Measurements from ENCODE around the gene TTL. TPM values are rescaled to one million over a fixed set of nuclear protein-coding genes. Genes with fewer than 3 reads are reported as not detected.

Gene TTL
- total and polyA plus RNA-seq, 2 of the 13 experiments (the other 11 are each of a cell fraction or from before 2014, with no cell fraction given): 19.0 to 59.8 TPM

DNA sequence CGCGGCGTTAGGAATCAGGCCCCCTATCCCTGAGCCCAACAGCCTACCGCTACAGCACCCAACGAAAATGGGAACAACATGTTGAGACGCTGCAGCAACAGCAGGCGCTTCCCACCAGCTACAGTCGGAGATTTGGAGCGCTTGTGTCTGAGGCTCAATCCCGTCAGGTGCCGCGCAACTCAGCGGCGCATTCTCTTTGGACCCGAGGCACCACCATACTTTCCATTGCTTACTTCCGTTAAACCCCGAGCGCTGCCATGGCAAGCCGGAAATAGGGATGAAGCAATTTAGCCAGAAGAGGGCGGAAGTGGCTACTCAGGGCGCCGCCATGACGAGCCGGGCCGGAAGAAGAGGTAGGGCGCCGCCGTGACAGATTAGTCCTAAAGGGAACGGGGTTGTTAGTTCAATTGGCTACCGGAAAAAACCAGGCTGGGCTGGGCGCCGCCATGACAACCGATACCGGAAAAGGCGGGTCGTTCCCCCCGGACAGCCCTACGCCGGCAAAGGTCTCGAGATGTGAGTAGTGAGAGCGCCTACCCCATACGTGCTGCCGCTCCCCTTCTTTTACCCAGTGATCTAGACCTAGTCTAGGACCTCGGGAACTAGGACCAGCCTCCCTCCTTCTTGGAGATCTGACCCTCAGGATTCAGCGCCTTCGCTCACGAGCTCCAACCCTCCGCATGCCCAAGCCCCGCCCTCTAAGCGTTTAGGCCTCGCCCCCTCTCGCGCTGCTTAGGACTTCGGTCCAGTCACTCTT is 102.4 kb downstream of the TTL start, which contains the start of gene CHCHD5 (continued):
- TF ChIP-seq, protein P1, sequence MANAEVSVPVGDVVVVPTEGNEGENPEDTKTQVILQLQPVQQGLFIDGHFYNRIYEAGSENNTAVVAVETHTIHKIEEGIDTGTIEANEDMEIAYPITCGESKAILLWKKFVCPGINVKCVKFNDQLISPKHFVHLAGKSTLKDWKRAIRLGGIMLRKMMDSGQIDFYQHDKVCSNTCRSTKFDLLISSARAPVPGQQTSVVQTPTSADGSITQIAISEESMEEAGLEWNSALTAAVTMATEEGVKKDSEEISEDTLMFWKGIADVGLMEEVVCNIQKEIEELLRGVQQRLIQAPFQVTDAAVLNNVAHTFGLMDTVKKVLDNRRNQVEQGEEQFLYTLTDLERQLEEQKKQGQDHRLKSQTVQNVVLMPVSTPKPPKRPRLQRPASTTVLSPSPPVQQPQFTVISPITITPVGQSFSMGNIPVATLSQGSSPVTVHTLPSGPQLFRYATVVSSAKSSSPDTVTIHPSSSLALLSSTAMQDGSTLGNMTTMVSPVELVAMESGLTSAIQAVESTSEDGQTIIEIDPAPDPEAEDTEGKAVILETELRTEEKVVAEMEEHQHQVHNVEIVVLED (CRISPR knock-in tag; IDR thresholded peaks at IDR 0.05; ENCODE audit: borderline replicate concordance): peak; percentile 87
- peak; percentile 89; the same call in 1 of the 2 replicates for TF ChIP-seq CCDC6 (CRISPR knock-in tag; IDR thresholded peaks at IDR 0.05)
- TF ChIP-seq KDM1A (CRISPR knock-in tag; IDR thresholded peaks at IDR 0.05): no peak
- TF ChIP-seq SP140L (CRISPR knock-in tag; IDR thresholded peaks at IDR 0.05; ENCODE audit: borderline replicate concordance): 0 out of 2 replicates have a peak, but pooled peaks have one; percentile 34
- TF ChIP-seq, protein P2, sequence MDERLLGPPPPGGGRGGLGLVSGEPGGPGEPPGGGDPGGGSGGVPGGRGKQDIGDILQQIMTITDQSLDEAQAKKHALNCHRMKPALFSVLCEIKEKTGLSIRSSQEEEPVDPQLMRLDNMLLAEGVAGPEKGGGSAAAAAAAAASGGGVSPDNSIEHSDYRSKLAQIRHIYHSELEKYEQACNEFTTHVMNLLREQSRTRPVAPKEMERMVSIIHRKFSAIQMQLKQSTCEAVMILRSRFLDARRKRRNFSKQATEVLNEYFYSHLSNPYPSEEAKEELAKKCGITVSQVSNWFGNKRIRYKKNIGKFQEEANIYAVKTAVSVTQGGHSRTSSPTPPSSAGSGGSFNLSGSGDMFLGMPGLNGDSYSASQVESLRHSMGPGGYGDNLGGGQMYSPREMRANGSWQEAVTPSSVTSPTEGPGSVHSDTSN (CRISPR knock-in tag; IDR thresholded peaks at IDR 0.05): 0 out of 2 replicates have a peak, but pooled peaks have one; percentile 11
- TF ChIP-seq ZKSCAN5 (CRISPR knock-in tag; IDR thresholded peaks at IDR 0.05): no peak
- TF ChIP-seq ZNF570 (CRISPR knock-in tag; IDR thresholded peaks at IDR 0.05; ENCODE audit: borderline replicate concordance): no peak
- peak; percentile 80; the same call in 1 of the 2 replicates for TF ChIP-seq SMAD1 (CRISPR knock-in tag; IDR thresholded peaks at IDR 0.05; ENCODE audit: borderline replicate concordance, low read depth)
- peak; percentile 69 for TF ChIP-seq HIVEP1 (CRISPR knock-in tag; IDR thresholded peaks at IDR 0.05)
- TF ChIP-seq ZBTB39 (CRISPR knock-in tag; IDR thresholded peaks at IDR 0.05): peak; percentile 75; the same call in 1 of the 2 replicates
- peak; percentile 81 for TF ChIP-seq MEIS1 (CRISPR knock-in tag; IDR thresholded peaks at IDR 0.05; ENCODE audit: borderline replicate concordance)
- TF ChIP-seq FIP1L1 (IDR thresholded peaks at IDR 0.05; ENCODE audit: borderline replicate concordance, insufficient read depth, low read depth, low read length): peak; percentile 30; the same call in 1 of the 2 replicates
- peak; percentile 58 for TF ChIP-seq MXD4 (CRISPR knock-in tag; IDR thresholded peaks at IDR 0.05)
- TF ChIP-seq, protein P3, sequence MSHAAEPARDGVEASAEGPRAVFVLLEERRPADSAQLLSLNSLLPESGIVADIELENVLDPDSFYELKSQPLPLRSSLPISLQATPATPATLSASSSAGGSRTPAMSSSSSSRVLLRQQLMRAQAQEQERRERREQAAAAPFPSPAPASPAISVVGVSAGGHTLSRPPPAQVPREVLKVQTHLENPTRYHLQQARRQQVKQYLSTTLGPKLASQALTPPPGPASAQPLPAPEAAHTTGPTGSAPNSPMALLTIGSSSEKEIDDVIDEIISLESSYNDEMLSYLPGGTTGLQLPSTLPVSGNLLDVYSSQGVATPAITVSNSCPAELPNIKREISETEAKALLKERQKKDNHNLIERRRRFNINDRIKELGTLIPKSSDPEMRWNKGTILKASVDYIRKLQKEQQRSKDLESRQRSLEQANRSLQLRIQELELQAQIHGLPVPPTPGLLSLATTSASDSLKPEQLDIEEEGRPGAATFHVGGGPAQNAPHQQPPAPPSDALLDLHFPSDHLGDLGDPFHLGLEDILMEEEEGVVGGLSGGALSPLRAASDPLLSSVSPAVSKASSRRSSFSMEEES (CRISPR knock-in tag; IDR thresholded peaks at IDR 0.05): no peak; the same call in none of the 2 replicates
- TF ChIP-seq, protein P4, sequence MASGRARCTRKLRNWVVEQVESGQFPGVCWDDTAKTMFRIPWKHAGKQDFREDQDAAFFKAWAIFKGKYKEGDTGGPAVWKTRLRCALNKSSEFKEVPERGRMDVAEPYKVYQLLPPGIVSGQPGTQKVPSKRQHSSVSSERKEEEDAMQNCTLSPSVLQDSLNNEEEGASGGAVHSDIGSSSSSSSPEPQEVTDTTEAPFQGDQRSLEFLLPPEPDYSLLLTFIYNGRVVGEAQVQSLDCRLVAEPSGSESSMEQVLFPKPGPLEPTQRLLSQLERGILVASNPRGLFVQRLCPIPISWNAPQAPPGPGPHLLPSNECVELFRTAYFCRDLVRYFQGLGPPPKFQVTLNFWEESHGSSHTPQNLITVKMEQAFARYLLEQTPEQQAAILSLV (CRISPR knock-in tag; IDR thresholded peaks at IDR 0.05; ENCODE audit: borderline replicate concordance): peak; percentile 94
- peak; percentile 90 for TF ChIP-seq ZFYVE20 (CRISPR knock-in tag; IDR thresholded peaks at IDR 0.05; ENCODE audit: borderline replicate concordance, low read depth)
